HFFc6 (cell line): ENCODE measurements around the gene LST1. TPM values are rescaled to one million over a fixed set of nuclear protein-coding genes. Genes with fewer than 3 reads are reported as not detected.

Source experiments
- DNase-seq: peaks from one replicate; pipeline ENCODE4 v3.0.0-alpha.2; 2018
- H3K27ac Mint-ChIP-seq: 2 replicates; pipeline ENCODE4 v1.8.0; 2020; ENCODE audit warnings: mild to moderate bottlenecking, mixed read lengths
- H3K27me3 Mint-ChIP-seq: 2 replicates; pipeline ENCODE4 v1.8.0; 2021; ENCODE audit warnings: mild to moderate bottlenecking, moderate library complexity, mixed read lengths; ENCODE audit not compliant: insufficient read depth
- H3K36me3 Mint-ChIP-seq: 2 replicates; pipeline ENCODE4 v1.8.0; 2021; ENCODE audit warnings: low read depth, mixed read lengths
- H3K4me1 Mint-ChIP-seq: 2 replicates; pipeline ENCODE4 v1.8.0; 2020; ENCODE audit warnings: low read depth, mixed read lengths
- H3K4me3 Mint-ChIP-seq: 2 replicates; pipeline ENCODE4 v1.8.0; 2020; ENCODE audit warnings: mild to moderate bottlenecking, moderate library complexity, mixed read lengths
- H3K9me3 Mint-ChIP-seq: 2 replicates; pipeline ENCODE4 v1.8.0; 2020; ENCODE audit warnings: mild to moderate bottlenecking, mixed read lengths
- CTCF ChIP-seq: fragments of 200-600 bp; sonication (generic); IDR thresholded peaks from 2 replicates; pipeline ENCODE4 v1.5.0; 2021; ENCODE audit warnings: antibody characterized with exemption, mild to moderate bottlenecking
- total RNA-seq, 6 experiments: library from RNA; stranded (reverse); fragmentation: NEBNext Ultra II Directional; extraction: Animal tissue kit (Norgen Biotek cat#: 25700); gene quantifications; 2 replicates in 1 of 6; 3 replicates in 5 of 6; pipeline ENCODE4 v1.2.3, GENCODE V29; 2021

LST1 gene
- total RNA-seq, 6 experiments from 2014 or later = not detected

DNA sequence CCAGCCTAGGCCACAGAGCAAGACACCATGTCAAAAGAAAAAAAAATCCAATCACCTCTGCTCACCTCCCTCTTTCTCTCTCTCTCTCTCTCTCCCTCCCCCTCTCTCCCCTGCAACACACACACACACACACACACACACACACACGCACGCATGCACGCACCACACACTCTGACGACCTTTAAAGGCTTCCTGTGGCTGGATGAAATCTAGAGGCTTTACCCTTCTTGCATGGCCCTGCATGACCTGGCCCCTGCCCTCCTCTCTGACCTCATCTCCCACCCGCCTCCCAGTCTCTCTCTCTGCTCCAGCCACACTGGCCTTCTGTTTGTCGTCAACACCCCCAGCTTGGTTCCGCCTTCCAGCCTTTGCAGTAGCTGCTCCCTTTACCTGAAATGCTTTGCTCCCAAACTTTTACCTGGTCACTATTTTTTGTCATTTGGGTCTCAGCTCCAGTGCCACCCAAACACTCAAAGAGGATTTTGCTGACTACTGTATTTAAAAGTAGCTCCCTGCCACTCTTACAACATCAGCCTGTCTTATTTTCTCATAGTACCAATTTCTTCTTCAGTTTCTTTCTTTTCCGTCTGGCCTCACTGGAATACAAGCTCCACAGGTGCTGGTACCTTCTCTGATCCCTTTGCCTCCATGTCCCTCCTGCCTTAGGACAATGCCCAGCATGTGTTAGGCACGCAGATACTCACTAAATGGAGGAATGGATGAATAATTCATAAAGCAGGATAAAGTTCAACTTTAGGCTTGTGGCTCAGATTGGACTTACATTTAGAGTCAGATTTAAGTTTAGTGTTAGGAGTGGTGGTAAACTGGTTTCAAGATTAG lies 18.3 kb upstream of the LST1 start:
- Mint-ChIP-seq H3K9me3 (no peaks in the 10 kb centered on the region), H3K4me1 (peaks cover 14% of the 10 kb centered on the region), H3K27ac (no peak overlapping the region), H3K36me3 (no peaks in the 10 kb centered on the region), H3K27me3 (peaks cover 8% of the 10 kb centered on the region), H3K4me3 (no peak overlapping the region)
- no peak for TF ChIP-seq CTCF
- no peak for DNase-seq

- H3K9me3 Mint-ChIP-seq = no peaks in the 10 kb centered on the region
- no peak for DNase-seq
- H3K27me3 Mint-ChIP-seq = peaks cover 8% of the 10 kb centered on the region
- no peak for TF ChIP-seq CTCF
- H3K27ac Mint-ChIP-seq = no peak overlapping the region
- H3K4me1 Mint-ChIP-seq = peaks cover 9% of the 10 kb centered on the region
- no peak overlapping the region for H3K4me3 Mint-ChIP-seq
- no peaks in the 10 kb centered on the region for H3K36me3 Mint-ChIP-seq
Measured at GRCh38 chr6:31568537-31568961, 17.5 kb upstream of the LST1 start.

DNA sequence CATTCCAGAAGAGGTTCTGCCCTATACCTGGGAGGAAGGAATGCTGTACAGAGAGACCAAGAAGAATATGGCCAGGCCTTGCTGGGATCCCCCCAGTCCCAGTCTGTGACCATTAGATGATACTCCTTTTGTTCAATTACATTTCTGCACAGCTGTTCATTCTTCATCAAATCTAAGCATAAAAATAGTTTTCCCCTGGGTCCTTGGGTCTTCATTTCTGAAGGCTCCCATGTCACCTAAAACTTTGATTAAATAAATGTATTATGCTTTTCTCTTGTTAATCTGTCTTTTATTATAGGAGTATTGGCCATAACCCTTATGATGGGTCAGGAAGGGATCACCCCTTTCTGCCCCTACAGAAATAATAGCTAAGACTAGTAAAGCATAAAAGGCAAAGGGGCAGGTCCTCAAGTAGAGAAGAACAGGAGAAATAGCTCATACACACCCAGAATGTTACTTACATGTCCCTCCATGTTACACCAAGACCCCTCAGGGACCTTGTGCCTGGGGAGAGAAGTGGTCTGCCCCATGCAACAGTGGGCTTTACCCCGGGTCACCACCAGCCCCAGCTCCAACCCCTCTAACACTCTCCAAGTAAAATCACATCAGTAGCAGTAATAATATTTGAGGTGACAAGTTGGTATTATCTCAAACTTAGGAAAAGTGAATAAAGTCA lies 16.1 kb upstream of the LST1 start:
- Mint-ChIP-seq H3K36me3 (no peaks in the 10 kb centered on the region), H3K9me3 (no peaks in the 10 kb centered on the region), H3K27ac (no peak overlapping the region), H3K27me3 (peaks cover 8% of the 10 kb centered on the region), H3K4me3 (no peak overlapping the region), H3K4me1 (peaks cover 13% of the 10 kb centered on the region; the same call in 1 of the 2 replicates)
- no peak for DNase-seq
- no peak for TF ChIP-seq CTCF

DNA sequence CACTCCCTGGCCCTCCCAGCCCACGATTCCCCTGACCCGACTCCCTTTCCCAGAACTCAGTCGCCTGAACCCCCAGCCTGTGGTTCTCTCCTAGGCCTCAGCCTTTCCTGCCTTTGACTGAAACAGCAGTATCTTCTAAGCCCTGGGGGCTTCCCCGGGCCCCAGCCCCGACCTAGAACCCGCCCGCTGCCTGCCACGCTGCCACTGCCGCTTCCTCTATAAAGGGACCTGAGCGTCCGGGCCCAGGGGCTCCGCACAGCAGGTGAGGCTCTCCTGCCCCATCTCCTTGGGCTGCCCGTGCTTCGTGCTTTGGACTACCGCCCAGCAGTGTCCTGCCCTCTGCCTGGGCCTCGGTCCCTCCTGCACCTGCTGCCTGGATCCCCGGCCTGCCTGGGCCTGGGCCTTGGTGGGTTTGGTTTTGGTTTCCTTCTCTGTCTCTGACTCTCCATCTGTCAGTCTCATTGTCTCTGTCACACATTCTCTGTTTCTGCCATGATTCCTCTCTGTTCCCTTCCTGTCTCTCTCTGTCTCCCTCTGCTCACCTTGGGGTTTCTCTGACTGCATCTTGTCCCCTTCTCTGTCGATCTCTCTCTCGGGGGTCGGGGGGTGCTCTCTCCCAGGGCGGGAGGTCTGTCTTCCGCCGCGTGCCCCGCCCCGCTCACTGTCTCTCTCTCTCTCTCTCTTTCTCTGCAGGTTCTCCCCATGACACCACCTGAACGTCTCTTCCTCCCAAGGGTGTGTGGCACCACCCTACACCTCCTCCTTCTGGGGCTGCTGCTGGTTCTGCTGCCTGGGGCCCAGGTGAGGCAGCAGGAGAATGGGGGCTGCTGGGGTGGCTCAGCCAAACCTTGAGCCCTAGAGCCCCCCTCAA lies 13.8 kb upstream of the LST1 start, which contains the start of gene LTA:
TSS of gene LTA (plus strand) at position 249 of the 871 bp plus-strand sequence. CDS start at position 703, 454 bp downstream.
- no peak for DNase-seq
- H3K27me3 Mint-ChIP-seq = peaks cover 11% of the 10 kb centered on the region
- H3K36me3 Mint-ChIP-seq = no peaks in the 10 kb centered on the region
- H3K27ac Mint-ChIP-seq = no peak within 1 kb of the TSS
- no peak for TF ChIP-seq CTCF
- H3K4me1 Mint-ChIP-seq = peaks cover 27% of the 10 kb centered on the region
- H3K9me3 Mint-ChIP-seq = no peaks in the 10 kb centered on the region
- no peak within 1 kb of the TSS for H3K4me3 Mint-ChIP-seq
